GM10266 (cell line): ENCODE results near the gene CTNNA3.

Experiments used
- DNase-seq: peaks from one replicate; pipeline ENCODE4 v3.0.0; 2012; ENCODE audit errors: extremely low spot score
- TF ChIP-seq, protein P1 (sequence below): IDR thresholded peaks from 2 replicates; pipeline ENCODE4 v1.5.1; 2012; ENCODE audit warnings: mild to moderate bottlenecking, low read depth; ENCODE audit not compliant: control insufficient read depth, insufficient read depth; ENCODE audit errors: missing control alignments

Gene CTNNA3

DNA sequence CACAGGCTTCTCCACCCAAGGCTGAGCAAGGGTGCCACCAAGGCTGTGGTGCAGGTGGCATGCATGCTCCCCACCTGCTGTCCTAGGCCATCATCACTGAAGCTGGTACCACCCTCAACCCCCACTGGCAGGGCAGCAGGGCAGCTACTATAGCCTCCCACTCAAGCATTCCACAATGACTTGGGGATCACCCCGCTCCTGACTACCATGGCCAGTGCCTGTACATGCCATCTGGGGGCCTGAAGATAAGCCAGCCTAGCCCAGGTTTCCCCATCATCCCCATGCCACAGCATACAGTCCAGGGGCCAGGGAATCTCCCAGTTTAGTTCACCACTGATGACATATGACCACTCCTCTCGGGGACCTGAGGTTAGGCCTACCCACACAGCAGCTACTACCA is 1281.1 kb downstream of the CTNNA3 start:
- TF ChIP-seq, protein P1, sequence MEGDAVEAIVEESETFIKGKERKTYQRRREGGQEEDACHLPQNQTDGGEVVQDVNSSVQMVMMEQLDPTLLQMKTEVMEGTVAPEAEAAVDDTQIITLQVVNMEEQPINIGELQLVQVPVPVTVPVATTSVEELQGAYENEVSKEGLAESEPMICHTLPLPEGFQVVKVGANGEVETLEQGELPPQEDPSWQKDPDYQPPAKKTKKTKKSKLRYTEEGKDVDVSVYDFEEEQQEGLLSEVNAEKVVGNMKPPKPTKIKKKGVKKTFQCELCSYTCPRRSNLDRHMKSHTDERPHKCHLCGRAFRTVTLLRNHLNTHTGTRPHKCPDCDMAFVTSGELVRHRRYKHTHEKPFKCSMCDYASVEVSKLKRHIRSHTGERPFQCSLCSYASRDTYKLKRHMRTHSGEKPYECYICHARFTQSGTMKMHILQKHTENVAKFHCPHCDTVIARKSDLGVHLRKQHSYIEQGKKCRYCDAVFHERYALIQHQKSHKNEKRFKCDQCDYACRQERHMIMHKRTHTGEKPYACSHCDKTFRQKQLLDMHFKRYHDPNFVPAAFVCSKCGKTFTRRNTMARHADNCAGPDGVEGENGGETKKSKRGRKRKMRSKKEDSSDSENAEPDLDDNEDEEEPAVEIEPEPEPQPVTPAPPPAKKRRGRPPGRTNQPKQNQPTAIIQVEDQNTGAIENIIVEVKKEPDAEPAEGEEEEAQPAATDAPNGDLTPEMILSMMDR, result no peak
- DNase-seq, result no peak

DNA sequence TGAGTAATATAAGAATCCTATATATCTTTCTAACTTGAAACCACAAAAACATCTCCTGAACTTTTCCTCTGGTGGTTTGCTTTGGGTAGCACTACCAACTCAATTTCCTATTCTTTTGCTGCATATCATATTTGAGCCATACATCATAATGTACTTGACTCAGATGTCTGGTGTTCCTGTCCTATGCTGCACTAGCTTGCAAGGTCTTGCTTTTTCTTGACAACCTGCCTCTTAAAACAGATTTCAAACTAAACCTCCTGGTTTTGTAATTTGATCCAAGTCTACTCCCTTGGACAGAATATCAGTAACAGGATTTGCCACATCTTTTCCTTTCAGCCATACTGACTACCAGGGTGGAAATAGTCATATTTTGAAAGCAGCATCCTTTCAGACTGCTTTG is 1290.4 kb downstream of the CTNNA3 start:
- TF ChIP-seq, protein P1, result no peak
- DNase-seq, result no peak

DNA sequence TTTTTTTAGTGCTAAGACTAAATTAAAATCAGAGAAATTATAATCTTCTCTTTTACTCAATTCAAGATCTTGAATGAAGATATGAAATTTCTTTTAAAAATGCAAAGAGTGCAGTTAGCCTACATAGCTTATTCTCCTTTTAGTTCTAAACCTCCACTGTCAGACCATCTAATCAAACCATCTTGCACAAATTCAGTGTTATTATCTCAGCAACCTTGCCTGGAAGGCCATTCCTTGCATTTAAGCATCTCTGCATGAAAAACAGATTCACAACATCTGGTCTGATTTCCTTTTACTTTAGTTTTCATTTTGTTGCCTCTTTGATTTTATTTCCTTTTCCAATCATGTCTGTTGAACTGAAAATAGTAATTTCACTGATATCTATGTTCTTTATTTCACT is 1297.3 kb downstream of the CTNNA3 start:
- TF ChIP-seq, protein P1, result no peak
- DNase-seq, result no peak

DNA sequence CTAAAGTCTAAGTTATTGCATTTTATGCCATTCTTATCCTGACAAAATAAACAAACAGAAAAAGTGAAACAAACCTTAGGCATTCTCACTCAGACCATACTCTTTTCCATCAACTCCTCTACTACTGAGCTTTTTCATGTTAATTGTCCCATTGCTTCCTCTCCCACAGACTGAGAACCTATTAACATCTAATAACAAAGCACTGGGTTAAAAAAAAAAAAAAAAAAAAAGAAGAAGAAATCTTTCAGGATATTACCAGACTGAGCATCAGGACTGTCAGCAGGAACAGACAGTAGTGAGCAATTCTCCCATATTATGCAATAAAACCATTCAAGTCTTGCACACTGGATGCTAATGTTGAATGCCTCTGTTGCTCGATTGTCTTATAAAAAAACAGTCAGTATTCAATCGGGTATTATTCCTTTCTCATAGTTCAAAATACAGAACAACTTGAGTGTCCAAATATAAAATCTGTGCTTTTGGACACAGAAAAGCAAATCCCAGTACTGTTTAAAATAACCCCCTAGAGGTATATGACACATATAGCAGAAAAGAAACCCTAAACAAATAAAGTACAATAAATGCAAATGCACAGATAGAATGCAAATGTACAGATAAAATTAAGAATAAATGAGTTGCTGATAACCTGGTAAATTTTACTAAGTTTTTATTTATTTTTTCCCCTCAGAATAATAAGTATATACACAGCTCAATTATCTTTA is 1301.5 kb downstream of the CTNNA3 start:
- no peak for DNase-seq
- TF ChIP-seq, protein P1, result no peak

DNA sequence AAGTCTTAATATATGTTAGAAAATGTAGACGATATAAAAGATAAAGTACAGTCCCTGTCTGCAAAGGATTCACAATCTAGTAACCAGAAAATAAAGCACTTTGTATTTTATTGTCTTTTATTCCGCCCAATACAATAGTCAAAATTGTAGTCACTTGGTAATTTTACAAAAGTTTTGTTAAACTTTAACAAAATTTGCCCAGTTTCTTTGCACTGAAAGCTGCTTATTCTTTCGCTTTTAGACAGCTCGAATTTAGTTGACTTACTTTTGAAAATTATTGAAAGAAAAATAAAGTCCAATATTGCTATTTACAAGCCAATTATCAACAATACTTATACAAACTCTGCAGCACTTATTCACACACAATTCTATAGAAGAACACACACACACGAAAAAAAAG is 1305.1 kb downstream of the CTNNA3 start:
- DNase-seq, result no peak
- TF ChIP-seq, protein P1, result no peak

DNA sequence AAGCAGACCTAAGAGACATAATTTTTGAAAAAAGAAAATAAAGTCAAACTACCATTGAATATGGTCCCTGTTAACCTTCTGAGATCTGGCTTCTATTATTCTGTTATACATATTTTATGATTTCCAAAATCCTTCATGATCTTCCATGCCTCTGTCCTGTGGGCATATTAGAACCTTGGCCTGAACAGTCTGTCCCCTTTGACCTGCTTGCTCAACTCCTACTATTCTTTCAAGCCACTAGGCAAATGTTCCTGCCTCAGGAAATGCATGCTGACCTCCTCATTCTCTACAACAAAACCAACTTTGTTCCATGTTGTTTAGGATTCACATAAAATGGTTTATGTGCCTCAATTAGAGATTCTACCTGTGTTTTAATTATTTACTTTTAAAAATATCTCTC is 1315.0 kb downstream of the CTNNA3 start:
- DNase-seq, result no peak

DNA sequence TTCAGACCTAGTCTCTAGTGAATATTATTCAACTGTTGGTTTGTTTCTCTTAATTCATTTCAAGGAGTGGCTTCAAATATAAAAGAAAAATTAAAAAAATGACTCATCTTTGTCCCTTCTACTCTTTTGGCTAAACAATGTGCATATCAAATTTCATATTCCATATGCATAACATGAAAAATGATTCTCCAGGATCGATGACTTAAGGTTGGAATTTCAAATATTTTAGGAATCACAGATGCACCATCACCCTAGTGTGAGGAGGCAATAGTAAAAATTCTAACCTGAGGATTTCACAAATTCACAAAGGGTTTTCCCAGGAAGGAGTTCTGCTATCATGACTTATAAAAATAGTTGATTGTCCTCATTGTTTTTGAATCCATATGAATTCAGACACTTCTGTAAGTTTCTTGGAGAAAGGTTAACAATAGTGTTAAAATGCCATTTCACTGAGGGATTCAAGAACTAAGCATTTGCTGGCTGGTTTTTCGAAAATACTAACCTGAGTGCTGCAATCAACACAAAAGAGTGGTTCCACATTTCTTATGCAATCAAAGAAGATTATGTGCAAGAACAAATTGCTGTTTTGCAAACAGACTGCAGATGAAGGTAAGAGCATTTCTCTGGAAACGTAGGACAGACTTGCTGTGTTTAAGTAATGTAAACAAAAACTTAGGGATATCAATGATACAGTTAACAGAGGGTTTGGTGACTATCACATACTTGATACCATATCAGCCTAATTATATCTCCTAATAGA is 1317.7 kb downstream of the CTNNA3 start:
- TF ChIP-seq, protein P1, result no peak
- no peak for DNase-seq

More for the DNA sequence above, 1315.0 kb downstream of the CTNNA3 start:
- TF ChIP-seq, protein P1, result no peak
